BJ (cell line): ENCODE measurements around the gene ETNK2. TPM values are rescaled to one million over a fixed set of nuclear protein-coding genes. Genes with fewer than 3 reads are reported as not detected.
A peak's percentile ranks its signal among the peaks of the same experiment; 100 is the strongest.
"Not testable (repeated sequence)": the region's sequence is repeated elsewhere in the genome, so short reads cannot be mapped to it uniquely, and the experiment has no call there.

Experiments used
- CTCF ChIA-PET: fragments of 350-600 bp; formaldehyde crosslinking; extraction: SDS; loops from one replicate; lab custom pipeline; 2021; ENCODE audit warnings: antibody characterized with exemption, inconsistent platforms; lab: Yijun Ruan, JAX
- POLR2A ChIA-PET: fragments of 300-600 bp; sonication (Branson Sonifier 250); formaldehyde crosslinking; extraction: SDS; loops from one replicate; lab custom pipeline; 2021; ENCODE audit warnings: antibody characterized with exemption; lab: Charles Lee
- DNase-seq: peaks from one replicate; pipeline ENCODE4 v3.0.0-alpha.2; 2011; ENCODE audit warnings: low read depth
- H3K27me3 ChIP-seq: 2 replicates; pipeline ENCODE4 v1.6.0; 2011; ENCODE audit warnings: low read length; ENCODE audit not compliant: control insufficient read depth, insufficient read depth
- H3K36me3 ChIP-seq: 2 replicates; pipeline ENCODE4 v1.5.1; 2011; ENCODE audit warnings: low read length; ENCODE audit not compliant: control insufficient read depth, insufficient read depth
- H3K4me3 ChIP-seq: 2 replicates; pipeline ENCODE4 v1.5.1; 2011; ENCODE audit warnings: low read depth, mild to moderate bottlenecking, control low read depth, low read length
- polyA plus RNA-seq: library from polyadenylated mRNA; depleted of rRNA; stranded (reverse); fragments of >200 nt; gene quantifications from 2 replicates; pipeline ENCODE4 v1.2.3, GENCODE V29; 2011
- TF ChIP-seq, protein P1 (sequence below): IDR thresholded peaks from 2 replicates; pipeline ENCODE4 v1.5.1; 2011; ENCODE audit warnings: low read depth, mild to moderate bottlenecking, control low read depth, inconsistent platforms, low read length, moderate library complexity; ENCODE audit not compliant: insufficient read depth

ETNK2 gene
- polyA plus RNA-seq, 1 experiment = 30.7 TPM

DNA sequence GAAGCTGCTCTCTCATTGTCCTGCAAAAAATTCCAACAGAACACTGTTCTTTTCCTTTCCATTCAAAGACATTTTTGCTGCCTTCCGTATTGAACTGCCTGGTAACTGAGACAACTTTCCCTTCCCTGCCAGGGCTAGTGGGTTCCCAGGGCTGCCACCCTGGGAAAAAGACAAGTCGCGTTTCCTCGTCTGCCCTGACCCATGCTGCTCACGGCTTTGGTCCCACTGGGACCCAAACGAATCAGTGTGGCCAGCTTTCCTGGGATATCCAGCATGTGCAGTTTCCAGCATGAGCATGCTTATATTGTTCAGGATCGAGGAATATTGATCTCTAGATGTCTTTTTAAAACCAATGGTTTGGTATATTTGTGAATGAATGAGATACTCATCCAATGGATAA, 60.8 kb downstream of the ETNK2 start:
- Histone ChIP-seq H3K36me3 (no peaks in the 10 kb centered on the region), H3K4me3 (no peak overlapping the region), H3K27me3 (no peaks in the 10 kb centered on the region)
- POLR2A ChIA-PET = no interaction called here
- CTCF ChIA-PET = interaction anchor here (0.8 to 1.5 kb wide), 4 partner anchors 11 to 272 kb away, joined by 3 to 4 read pairs (median 3); no protein-coding TSS in a partner anchor
- TF ChIP-seq, protein P1, sequence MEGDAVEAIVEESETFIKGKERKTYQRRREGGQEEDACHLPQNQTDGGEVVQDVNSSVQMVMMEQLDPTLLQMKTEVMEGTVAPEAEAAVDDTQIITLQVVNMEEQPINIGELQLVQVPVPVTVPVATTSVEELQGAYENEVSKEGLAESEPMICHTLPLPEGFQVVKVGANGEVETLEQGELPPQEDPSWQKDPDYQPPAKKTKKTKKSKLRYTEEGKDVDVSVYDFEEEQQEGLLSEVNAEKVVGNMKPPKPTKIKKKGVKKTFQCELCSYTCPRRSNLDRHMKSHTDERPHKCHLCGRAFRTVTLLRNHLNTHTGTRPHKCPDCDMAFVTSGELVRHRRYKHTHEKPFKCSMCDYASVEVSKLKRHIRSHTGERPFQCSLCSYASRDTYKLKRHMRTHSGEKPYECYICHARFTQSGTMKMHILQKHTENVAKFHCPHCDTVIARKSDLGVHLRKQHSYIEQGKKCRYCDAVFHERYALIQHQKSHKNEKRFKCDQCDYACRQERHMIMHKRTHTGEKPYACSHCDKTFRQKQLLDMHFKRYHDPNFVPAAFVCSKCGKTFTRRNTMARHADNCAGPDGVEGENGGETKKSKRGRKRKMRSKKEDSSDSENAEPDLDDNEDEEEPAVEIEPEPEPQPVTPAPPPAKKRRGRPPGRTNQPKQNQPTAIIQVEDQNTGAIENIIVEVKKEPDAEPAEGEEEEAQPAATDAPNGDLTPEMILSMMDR = no peak
- no peak for DNase-seq

DNA sequence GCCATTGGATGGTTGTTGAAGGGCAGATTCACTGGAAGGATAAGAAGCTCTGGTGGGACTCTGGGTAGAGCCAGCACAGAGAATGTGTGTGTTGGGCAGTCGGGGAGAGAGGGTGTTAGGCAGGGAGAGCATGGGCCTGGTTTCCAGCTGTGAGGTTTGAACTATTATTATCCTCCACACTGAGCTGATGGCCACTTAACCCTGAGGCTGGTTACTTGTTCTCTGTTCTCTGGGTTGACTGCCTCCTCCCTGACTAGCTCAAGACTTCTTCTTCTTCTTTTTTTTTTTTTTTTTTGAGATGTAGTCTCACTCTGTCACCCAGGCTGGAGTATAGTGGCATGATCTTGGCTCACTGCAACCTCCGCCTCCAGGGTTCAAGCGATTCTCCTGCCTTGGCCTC, 61.7 kb downstream of the ETNK2 start:
- CTCF ChIA-PET = interaction anchor here (0.6 to 2.1 kb wide), 5 partner anchors 12 to 219 kb away, joined by 3 to 6 read pairs (median 4); no protein-coding TSS in a partner anchor
- DNase-seq, POLR2A ChIA-PET, H3K36me3 ChIP-seq, H3K27me3 ChIP-seq, H3K4me3 ChIP-seq: not testable (repeated sequence)

DNA sequence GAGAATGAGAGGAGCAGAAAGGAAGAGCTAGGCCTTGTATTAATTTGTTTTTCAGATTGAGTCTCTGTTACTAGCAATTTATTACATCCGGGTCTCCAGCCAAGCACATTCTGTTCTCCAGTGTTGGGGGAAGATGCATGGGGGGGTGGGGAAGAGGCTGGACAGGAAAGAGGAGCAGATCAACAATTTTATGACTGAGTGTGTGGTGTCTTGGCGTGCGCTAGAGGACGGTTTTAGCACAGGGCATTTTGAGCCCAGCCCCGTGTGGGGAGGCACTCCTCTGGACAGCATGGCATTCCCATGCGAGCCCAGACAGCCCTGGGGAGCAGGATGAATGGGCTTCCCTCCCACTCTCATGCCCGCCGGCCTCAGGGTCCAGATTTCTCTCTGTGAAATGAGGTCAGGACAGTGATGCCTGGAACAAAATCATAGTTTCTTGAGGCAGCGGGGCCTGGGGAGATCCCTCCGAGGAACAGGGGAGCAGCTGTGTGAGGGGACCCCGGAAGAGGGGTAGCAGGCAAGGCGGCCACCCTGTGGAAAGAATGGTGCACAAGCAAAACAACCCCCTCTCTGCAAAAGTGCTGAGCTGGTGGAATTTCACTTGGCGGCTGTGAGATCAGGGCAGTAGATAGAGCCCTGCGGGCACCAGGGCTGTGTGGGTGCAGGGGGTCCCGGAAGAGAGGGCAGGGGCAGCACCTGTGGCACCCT, 62.6 kb downstream of the ETNK2 start:
- H3K36me3 ChIP-seq = no peaks in the 10 kb centered on the region
- ChIA-PET CTCF (interaction anchor here (0.7 to 2.1 kb wide), 5 partner anchors 9 to 218 kb away, joined by 3 to 6 read pairs (median 3); no protein-coding TSS in a partner anchor), POLR2A (no interaction called here)
- H3K27me3 ChIP-seq = no peaks in the 10 kb centered on the region
- no peak overlapping the region for H3K4me3 ChIP-seq
- no peak for DNase-seq
- TF ChIP-seq, protein P1 = peak; percentile 33

DNA sequence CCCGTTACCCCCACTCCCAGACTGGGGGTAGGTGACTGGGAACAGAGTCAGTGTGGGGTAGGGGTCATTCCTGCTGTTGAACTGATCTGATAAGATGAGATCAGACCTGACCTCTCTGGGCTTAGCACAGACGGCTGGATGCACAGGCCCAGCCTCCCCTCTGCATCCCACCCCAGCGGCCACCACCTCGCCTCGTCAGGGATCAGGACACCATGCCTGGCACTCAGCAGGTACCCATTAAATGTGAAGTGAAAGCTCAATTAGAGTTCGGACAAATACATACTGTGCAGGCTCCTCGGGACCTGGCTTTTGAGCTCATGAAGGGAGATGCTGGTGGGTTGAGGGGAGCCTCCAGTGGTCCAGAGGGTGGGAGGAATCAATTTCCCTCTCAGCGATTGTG, 63.2 kb downstream of the ETNK2 start:
- Histone ChIP-seq H3K27me3 (no peaks in the 10 kb centered on the region), H3K36me3 (no peaks in the 10 kb centered on the region), H3K4me3 (no peak overlapping the region)
- POLR2A ChIA-PET = no interaction called here
- TF ChIP-seq, protein P1 = no peak
- CTCF ChIA-PET = interaction anchor here (0.7 to 2.1 kb wide), 3 partner anchors 8 to 217 kb away, joined by 3 to 6 read pairs (median 5); no protein-coding TSS in a partner anchor
- no peak for DNase-seq

DNA sequence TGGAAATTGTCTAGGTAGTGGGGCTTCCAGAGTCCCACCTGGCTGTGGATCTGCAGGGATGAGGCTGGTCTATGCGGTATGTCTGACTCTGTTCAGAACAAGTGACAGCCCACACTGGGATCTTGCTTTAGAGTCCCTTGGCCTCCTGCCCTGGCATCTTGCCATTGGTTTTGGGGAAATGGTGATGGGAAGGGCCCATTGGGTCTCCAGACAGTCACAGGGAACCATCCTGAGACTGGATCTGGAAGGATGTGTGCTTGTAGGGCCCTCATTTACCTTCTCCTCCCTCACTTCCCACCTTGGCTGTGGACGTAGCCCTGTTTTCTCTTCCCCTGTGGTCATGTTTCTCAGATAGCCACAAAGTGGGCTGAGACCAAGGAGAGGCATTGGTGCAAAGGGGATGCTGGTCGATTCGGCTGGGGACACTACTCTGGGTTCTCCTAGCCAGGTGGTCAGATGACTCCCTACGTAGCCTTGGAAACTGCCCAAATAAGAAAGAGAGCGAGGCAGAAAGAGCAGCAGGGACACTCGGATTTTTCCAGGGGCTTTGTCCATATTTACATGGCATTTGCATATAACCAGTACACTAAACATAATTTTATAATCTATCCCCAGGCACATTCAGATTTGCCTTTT, 63.8 kb downstream of the ETNK2 start:
- no peak for DNase-seq

More for the DNA sequence above, 63.8 kb downstream of the ETNK2 start:
- Histone ChIP-seq H3K36me3 (no peaks in the 10 kb centered on the region), H3K4me3 (no peak overlapping the region), H3K27me3 (no peaks in the 10 kb centered on the region)
- TF ChIP-seq, protein P1 = no peak
- ChIA-PET POLR2A (no interaction called here), CTCF (no interaction called here)
